Activated naive CD4-positive, alpha-beta T cell treated with anti-CD3 and anti-CD28 coated beads, Interleukin-2, amount 50 U/mL, for 16 hours (primary cell): ENCODE measurements around the gene WEE1.
"Not testable (repeated sequence)": the region's sequence is repeated elsewhere in the genome, so short reads cannot be mapped to it uniquely, and the experiment has no call there.

Experiments
- DNase-seq: peaks from one replicate; pipeline ENCODE4 v3.0.0-alpha.2; 2020

Gene WEE1

GRCh38 chr11:9600644-9601036 is 27.2 kb downstream of the WEE1 start:
- no peak for DNase-seq

DNA sequence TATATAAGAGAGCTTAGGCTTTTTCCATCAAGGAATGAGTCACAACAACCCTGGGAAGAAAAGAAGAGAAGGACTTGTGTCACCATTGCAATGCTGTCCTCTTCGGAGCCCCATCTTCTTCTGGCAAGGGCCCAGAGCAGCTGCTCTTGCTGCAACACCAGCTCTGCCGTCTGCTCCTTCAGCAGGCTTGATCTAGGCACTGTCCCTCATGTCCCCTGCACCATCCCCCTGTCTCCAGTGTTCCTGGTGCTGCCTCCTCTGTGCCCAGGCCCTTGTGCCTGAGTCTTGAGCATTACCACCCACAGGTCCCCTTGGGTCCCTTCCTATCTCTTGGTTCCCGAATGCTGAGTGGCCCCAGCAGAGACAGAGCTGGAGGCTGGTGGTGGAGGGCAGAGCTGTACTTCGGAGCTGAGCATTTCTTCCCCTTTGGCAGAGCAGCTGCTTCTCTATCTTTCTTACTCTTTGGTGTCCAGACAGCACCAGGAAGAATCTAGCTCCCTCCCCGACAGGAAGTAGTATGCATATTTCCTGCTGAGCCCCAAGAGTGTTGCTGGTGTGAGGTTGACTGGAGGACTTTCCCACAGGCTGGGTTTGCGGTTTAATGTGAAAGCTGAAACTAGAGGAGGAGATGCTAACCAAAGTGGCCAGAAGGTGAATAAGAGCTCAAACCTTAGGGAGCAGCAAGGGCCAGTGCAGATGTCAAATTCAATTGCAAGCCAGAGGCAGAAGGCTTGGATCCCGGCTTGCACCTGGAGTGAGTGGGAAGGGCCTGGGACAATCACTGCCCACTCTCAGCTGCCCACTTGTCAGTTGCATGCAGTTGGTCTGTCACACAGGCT is 27.8 kb downstream of the WEE1 start:
- no peak for DNase-seq

GRCh38 chr11:9601876-9602199 is 28.4 kb downstream of the WEE1 start:
- DNase-seq: no peak

GRCh38 chr11:9603214-9603613 is 29.7 kb downstream of the WEE1 start:
- not testable (repeated sequence) for DNase-seq

- DNase-seq: no peak
Observed at GRCh38 chr11:9604134-9604533, 30.7 kb downstream of the WEE1 start.

- DNase-seq: no peak
Observed at GRCh38 chr11:9605742-9606141, 32.3 kb downstream of the WEE1 start.

DNA sequence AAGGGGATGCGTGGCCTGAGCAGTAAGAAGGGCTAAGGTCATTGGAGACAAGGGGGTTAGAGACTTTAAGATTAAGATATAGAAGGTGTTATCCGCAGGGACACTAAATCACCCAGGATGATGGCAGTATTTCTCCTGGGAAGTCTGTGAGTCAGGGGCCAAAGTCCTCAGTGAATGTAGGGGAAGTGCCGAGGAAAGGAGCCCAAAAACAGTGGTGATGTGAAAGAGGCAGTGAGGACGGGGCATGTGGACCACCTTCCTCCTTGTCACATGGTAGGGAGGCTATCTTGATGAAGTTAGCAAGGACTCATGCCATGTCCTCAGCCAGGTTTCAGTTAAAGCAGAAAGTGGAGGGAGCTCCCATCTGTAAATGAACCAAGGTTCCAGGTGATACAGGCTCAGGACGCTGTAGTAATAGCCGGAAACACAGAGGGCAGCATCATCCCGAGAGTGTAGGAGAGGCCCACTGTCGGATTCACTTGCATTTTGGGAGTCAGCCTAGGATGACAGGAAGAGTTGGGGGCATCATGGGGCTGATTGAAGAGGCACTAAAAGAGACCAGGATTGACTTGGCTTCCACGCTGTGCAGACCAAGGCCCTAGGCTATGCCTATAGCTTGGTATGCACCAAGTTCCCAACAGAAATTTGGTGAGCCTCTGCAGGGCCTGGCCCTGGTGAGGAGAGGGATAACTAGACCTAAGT is 33.5 kb downstream of the WEE1 start:
- no peak for DNase-seq

DNA sequence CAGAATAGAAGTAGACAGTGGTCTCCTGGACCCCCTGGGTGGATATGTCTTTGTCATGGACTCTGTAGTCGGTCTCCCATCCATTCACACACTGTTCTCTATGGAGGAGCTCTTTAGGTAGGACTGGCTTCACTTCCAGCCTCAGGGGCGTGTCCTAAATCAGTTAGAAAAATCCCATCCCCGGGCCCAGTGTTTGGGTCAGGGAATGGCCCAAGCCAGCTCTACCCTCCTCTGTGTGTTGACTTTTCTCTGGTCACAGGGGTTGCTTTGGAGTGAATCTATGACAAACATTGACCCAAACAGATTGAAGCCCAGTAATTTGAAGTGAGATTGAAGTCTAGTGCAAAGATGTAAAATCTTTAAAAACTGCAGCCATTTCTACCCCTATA is 34.0 kb downstream of the WEE1 start:
- no peak for DNase-seq

GRCh38 chr11:9609002-9609759 is 35.7 kb downstream of the WEE1 start:
- no peak for DNase-seq

DNA sequence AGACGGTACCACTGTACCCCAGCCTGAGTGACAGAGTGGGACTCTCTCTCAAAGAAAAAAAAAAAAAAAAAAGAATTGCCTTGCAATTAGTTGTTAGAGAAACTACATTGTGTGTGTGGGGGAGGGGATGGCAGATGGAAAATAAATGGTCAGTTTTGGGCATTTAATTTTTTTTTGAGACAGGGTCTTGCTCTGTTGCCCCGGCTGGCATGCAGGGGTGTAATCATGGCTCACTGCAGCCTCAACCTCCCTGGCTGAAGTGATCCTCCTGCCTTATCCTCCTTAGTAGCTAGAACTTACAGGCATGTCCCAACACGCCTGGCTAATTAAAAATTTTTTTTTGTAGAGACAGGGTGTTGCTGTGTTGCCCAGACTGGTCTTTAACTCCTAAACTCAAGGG is 36.4 kb downstream of the WEE1 start:
- DNase-seq: no peak

DNA sequence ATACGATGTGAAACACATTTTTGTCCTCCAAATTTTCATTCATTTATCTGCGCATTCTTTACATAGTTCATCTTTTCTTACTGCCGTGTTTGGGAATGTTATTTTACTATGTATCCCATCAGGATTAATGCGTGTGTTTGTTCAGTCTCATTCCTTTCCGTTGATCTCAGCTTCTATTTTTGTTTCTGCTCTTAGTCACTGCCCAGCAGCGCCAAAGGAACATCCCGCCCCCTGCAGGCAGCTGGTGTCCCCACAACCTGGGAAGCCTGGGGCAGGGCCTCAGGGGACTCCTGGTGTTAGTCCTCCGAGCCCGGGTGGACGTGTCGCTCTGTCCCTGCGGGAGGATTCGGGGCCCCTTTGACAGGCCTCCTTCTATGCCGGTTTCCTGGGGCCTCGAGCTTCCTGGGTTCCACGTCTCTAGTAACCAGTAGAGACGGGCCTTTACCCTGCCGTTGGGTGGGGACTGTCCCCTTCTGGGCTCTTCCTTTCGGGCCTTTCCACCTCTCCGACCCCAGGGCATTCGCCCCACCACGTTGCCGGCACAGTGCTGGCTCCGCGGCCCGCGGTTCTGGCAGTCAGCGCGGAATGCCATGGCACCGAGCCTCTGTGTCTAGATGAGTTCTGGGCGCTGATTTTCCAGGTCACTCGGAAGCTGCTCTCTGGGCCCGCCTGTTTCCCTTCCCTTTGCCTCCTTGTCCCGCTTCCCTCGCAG is 39.8 kb downstream of the WEE1 start:
- DNase-seq: peak; percentile 87

GRCh38 chr11:9613830-9614762 is 40.6 kb downstream of the WEE1 start:
- DNase-seq: peak; percentile 95

DNA sequence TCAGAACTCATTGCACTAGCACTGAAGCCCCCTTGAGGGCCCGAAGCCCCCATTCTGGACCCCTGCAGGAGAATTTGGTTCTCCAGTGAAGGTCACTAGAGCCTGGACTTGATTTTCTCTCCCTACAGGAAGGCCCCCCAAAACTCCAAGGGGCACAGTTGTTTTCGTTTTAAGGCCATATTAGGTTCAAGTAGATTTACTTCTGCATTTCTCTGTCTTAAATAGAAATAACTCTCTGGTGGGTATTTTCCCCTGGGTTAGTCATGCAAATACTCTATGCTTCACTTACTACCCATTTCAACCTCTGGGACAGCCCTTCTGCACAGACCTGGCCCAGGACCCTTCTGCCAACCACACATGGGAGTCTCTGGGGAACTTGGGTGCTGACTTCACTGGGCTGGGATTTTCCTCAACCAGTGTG is 41.6 kb downstream of the WEE1 start:
- DNase-seq: no peak

DNA sequence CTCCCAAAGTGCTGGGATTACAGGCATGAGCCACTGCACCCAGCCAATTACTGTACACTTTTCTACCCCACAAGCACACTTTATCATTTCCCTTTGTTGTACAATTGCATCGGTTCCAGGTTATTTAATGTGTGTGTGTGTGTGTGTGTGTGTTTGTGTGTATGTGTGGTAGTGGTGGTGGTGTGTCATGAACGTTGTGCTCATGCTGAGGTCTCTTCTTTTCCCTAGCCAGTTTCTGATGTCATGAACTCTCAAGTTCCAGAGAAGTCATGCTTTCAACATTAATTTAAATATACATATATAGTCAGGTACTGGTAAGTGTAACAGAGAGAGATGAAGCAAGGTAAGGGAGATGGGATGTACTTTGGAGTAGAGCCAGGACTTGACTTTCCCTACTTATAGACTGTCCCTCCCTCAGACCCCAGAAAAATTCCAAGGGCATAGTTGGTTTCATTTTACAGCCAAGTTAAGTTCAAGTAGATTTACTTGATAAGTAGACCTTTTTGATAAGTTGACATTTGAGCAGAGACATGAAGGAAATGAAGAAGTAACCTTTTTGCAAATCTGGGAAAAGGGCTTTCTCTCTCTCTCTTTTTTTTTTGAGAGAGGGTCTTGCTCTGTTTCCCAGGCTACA is 42.7 kb downstream of the WEE1 start:
- DNase-seq: no peak

DNA sequence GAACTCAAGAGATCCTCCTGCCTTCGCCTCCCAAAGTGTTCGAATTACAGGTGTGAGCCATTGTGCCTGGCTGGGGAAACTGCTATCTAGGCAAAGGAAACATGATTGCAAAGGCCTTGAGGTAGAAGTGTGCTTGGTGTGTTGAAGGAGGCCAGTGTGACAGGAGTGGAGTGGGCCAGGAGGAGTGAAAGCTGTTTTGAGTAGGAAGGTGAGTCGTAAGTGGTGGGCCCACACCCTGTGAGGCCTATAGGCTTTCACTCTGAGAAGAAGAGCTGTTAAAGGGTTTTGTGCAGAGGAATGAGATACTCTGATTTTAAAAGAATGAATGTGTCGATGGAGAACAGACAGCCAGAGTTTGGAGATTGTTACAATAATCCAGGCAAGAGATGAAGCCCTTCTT is 43.4 kb downstream of the WEE1 start:
- no peak for DNase-seq

GRCh38 chr11:9617940-9618339 is 44.5 kb downstream of the WEE1 start:
- DNase-seq: no peak

GRCh38 chr11:9619004-9619403 is 45.5 kb downstream of the WEE1 start:
- DNase-seq: no peak

GRCh38 chr11:9619971-9620370 is 46.5 kb downstream of the WEE1 start:
- no peak for DNase-seq

DNA sequence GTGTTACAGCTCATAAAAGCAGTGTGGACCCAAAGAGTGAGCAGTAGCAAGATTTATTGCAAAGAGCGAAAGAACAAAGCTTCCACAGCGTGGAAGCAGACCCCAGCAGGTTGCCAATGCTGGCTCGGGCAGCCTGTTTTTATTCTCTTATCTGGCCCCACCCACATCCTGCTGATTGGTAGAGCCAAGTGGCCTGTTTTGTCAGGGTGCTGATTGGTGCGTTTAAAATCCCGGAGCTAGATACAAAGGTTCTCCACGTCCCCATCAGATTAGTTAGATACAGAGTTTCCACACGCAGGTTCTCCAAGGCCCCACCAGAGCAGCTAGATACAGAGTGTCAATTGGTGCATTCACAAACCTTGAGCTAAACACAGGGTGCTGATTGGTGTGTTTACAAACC is 48.9 kb downstream of the WEE1 start:
- DNase-seq: not testable (repeated sequence)

DNA sequence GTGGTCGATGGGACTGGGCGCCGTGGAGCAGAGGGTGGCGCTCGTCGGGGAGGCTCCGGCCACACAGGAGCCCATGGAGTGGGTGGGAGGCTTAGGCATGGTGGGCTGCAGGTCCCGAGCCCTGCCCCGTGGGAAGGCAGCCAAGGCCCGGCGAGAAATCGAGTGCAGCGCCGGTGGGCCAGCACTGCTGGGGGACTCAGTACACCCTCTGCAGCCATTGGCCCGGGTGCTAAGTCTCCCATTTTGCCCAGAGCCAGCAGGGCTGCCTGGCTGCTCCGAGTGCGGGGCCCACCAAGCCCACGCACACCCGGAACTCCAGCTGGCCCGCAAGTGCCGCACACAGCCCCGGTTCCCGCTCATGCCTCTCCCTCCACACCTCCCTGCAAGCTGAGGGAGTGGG is 49.6 kb downstream of the WEE1 start:
- not testable (repeated sequence) for DNase-seq

DNA sequence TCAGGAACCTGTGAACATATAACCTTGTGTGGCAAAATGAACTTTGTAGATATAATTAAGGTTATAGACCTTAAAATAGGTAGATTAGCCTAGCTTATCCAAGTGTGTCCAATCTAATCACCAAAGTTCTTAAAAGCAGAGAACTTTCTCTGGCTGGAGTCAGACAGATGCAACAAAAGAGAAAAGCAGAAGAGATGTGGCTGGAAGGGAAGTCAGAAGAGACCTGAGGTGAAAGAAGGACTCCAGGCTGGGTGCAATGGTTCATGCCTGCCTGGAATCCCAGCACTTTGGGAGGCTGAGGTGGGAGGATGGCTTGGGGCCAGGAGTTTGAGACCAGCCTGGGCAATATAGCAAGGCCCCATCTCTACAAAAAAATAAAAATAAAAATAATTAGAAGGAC is 51.0 kb downstream of the WEE1 start:
- DNase-seq: no peak

GRCh38 chr11:9625162-9625561 is 51.7 kb downstream of the WEE1 start:
- no peak for DNase-seq
